Bone marrow (tissue), 2 donors: ENCODE results near the gene JAG1.

Experiments used
- DNase-seq, 2 donors: peaks; one replicate each; lab custom pipeline; 2025; lab: John Stamatoyannopoulos, UW

JAG1 gene

GRCh38 chr20:10699489-10699888 lies 25.7 kb upstream of the JAG1 start:
- DNase-seq: no peak

- DNase-seq: no peak
These were observed 22.9 kb upstream of the JAG1 start for GRCh38 chr20:10696650-10697049.

GRCh38 chr20:10689385-10689784 lies 15.6 kb upstream of the JAG1 start:
- DNase-seq: no peak

GRCh38 chr20:10687895-10688294 lies 14.1 kb upstream of the JAG1 start:
- no peak for DNase-seq

- DNase-seq: no peak
These were observed 12.7 kb upstream of the JAG1 start for GRCh38 chr20:10686356-10687133.

- no peak for DNase-seq
These were observed 9.7 kb upstream of the JAG1 start for GRCh38 chr20:10683537-10683936.

- no peak for DNase-seq
These were observed 9.1 kb upstream of the JAG1 start for GRCh38 chr20:10682939-10683338.

GRCh38 chr20:10681494-10681893 lies 7.7 kb upstream of the JAG1 start:
- DNase-seq: no peak

GRCh38 chr20:10680571-10680970 lies 6.8 kb upstream of the JAG1 start:
- no peak for DNase-seq

GRCh38 chr20:10679269-10679668 lies 5.5 kb upstream of the JAG1 start:
- no peak for DNase-seq

GRCh38 chr20:10676518-10676917 lies 2.7 kb upstream of the JAG1 start:
- peak in 1 of 2 donors; percentile 14 for DNase-seq

GRCh38 chr20:10675450-10675848 lies 1.6 kb upstream of the JAG1 start:
- DNase-seq: no peak

GRCh38 chr20:10674684-10675449 lies 1.1 kb upstream of the JAG1 start:
- DNase-seq: peak; percentile 64 to 65

- peak in 1 of 2 donors; percentile 32 for DNase-seq
These were observed 490 bp downstream of the JAG1 start for GRCh38 chr20:10673176-10673841.

GRCh38 chr20:10672624-10673127 lies 1.1 kb downstream of the JAG1 start:
- peak; percentile 12 to 42 for DNase-seq

GRCh38 chr20:10671919-10672623 lies 1.7 kb downstream of the JAG1 start:
- no peak for DNase-seq

- peak; percentile 37 to 93 for DNase-seq
These were observed 2.4 kb downstream of the JAG1 start for GRCh38 chr20:10671221-10671918.

- no peak for DNase-seq
These were observed 3.1 kb downstream of the JAG1 start for GRCh38 chr20:10670501-10671220.

GRCh38 chr20:10669843-10670446 lies 3.9 kb downstream of the JAG1 start:
- DNase-seq: no peak

GRCh38 chr20:10668677-10669368 lies 5.0 kb downstream of the JAG1 start:
- DNase-seq: no peak
